ENCODE measurements around the gene TRAF6. TPM values are rescaled to one million over a fixed set of nuclear protein-coding genes. Genes with fewer than 3 reads are reported as not detected.

Gene TRAF6
- total and polyA plus RNA-seq, 10 of the 15 experiments (the other 5 are each of a cell fraction or from before 2014, with no cell fraction given) = 1.4 to 10.9 (median 7.0) TPM

DNA sequence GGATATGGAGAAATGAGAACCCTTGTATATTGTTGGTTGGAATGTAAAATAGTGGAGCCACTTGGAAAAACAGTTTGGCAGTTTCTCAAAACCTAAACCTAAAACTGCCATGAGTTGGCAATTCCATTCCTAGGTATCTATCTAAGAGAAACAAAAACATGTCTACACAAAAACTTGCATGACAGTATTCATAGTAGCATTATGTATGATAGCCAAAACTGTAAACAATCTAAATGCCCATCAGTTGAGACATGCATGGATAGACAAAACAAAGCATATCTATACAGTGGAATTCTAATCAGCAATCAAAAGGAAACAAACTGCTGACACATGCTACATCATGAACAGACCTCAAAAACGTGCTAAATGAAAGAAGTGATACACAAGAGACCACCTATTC lies 34.9 kb downstream of the TRAF6 start:
- Histone ChIP-seq H3K36me3 (ENCODE audit: control insufficient read depth in 2 of 2, insufficient read depth in 2 of 2, low read length in 1 of 2) (no peaks in the 10 kb centered on the region), H3K4me3 (no peak overlapping the region), H2AFZ (ENCODE audit: control insufficient read depth, low read depth, low read length) (no peak overlapping the region), H3K27ac (ENCODE audit: control insufficient read depth, insufficient read depth) (no peak overlapping the region), H3K9me3 (replicated peaks; ENCODE audit: control insufficient read depth, insufficient read depth, low read length) (no peaks in the 10 kb centered on the region), H4K20me1 (ENCODE audit: control insufficient read depth, insufficient read depth) (no peaks in the 10 kb centered on the region), H3K27me3 (replicated peaks in 1 of 2; ENCODE audit: control insufficient read depth in 2 of 2, insufficient read depth in 2 of 2, low read length in 1 of 2) (no peaks in the 10 kb centered on the region), H3K4me2 (ENCODE audit: control insufficient read depth, insufficient read depth) (no peak overlapping the region), H3K9ac (ENCODE audit: control insufficient read depth, insufficient read depth, low read length) (no peak overlapping the region), H3K4me1 (ENCODE audit: control insufficient read depth, insufficient read depth, low read length) (no peaks in the 10 kb centered on the region), H3K79me2 (ENCODE audit: control insufficient read depth, insufficient read depth, low read length) (no peaks in the 10 kb centered on the region)
- no peak for FAIRE-seq
- CTCF ChIA-PET = interaction anchor here (1.2 to 6.4 kb wide), 7 partner anchors 10 to 183 kb away, joined by 4 to 286 read pairs (median 5); partner anchors contain the start of genes COMMD9 and PRR5L
- ATAC-seq = no peak
- TF ChIP-seq, protein P1, sequence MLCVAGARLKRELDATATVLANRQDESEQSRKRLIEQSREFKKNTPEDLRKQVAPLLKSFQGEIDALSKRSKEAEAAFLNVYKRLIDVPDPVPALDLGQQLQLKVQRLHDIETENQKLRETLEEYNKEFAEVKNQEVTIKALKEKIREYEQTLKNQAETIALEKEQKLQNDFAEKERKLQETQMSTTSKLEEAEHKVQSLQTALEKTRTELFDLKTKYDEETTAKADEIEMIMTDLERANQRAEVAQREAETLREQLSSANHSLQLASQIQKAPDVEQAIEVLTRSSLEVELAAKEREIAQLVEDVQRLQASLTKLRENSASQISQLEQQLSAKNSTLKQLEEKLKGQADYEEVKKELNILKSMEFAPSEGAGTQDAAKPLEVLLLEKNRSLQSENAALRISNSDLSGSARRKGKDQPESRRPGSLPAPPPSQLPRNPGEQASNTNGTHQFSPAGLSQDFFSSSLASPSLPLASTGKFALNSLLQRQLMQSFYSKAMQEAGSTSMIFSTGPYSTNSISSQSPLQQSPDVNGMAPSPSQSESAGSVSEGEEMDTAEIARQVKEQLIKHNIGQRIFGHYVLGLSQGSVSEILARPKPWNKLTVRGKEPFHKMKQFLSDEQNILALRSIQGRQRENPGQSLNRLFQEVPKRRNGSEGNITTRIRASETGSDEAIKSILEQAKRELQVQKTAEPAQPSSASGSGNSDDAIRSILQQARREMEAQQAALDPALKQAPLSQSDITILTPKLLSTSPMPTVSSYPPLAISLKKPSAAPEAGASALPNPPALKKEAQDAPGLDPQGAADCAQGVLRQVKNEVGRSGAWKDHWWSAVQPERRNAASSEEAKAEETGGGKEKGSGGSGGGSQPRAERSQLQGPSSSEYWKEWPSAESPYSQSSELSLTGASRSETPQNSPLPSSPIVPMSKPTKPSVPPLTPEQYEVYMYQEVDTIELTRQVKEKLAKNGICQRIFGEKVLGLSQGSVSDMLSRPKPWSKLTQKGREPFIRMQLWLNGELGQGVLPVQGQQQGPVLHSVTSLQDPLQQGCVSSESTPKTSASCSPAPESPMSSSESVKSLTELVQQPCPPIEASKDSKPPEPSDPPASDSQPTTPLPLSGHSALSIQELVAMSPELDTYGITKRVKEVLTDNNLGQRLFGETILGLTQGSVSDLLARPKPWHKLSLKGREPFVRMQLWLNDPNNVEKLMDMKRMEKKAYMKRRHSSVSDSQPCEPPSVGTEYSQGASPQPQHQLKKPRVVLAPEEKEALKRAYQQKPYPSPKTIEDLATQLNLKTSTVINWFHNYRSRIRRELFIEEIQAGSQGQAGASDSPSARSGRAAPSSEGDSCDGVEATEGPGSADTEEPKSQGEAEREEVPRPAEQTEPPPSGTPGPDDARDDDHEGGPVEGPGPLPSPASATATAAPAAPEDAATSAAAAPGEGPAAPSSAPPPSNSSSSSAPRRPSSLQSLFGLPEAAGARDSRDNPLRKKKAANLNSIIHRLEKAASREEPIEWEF (IDR thresholded peaks at IDR 0.05; ENCODE audit: insufficient replicate concordance, low read depth, low read length) = no peak
- TF ChIP-seq EED (IDR thresholded peaks at IDR 0.05; ENCODE audit: low read depth) (no peak), RUNX3 (IDR thresholded peaks at IDR 0.05; ENCODE audit: low read length) (no peak), HDGF (IDR thresholded peaks at IDR 0.05) (no peak), USF2 (IDR thresholded peaks at IDR 0.05; ENCODE audit: borderline replicate concordance, low read depth, low read length) (no peak), YY1 (IDR thresholded peaks at IDR 0.05; ENCODE audit: low read depth, low read length) (no peak), STAT3 (IDR thresholded peaks at IDR 0.05; ENCODE audit: low read depth, low read length) (no peak)
- TF ChIP-seq, protein P2, sequence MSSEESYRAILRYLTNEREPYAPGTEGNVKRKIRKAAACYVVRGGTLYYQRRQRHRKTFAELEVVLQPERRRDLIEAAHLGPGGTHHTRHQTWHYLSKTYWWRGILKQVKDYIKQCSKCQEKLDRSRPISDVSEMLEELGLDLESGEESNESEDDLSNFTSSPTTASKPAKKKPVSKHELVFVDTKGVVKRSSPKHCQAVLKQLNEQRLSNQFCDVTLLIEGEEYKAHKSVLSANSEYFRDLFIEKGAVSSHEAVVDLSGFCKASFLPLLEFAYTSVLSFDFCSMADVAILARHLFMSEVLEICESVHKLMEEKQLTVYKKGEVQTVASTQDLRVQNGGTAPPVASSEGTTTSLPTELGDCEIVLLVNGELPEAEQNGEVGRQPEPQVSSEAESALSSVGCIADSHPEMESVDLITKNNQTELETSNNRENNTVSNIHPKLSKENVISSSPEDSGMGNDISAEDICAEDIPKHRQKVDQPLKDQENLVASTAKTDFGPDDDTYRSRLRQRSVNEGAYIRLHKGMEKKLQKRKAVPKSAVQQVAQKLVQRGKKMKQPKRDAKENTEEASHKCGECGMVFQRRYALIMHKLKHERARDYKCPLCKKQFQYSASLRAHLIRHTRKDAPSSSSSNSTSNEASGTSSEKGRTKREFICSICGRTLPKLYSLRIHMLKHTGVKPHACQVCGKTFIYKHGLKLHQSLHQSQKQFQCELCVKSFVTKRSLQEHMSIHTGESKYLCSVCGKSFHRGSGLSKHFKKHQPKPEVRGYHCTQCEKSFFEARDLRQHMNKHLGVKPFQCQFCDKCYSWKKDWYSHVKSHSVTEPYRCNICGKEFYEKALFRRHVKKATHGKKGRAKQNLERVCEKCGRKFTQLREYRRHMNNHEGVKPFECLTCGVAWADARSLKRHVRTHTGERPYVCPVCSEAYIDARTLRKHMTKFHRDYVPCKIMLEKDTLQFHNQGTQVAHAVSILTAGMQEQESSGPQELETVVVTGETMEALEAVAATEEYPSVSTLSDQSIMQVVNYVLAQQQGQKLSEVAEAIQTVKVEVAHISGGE (CRISPR knock-in tag; IDR thresholded peaks at IDR 0.05) = no peak
- in situ Hi-C loops (cut with MboI) (loop anchor here (10.0 kb wide), 1 partner anchor 170 kb away; no protein-coding TSS in a partner anchor), intact Hi-C loops (cut with micrococcal nuclease; ENCODE audit: unreplicated experiment) (loop anchor here (10.0 kb wide), 1 partner anchor 60 kb away; no protein-coding TSS in a partner anchor)
- POLR2A ChIA-PET = no interaction called here
- 24% methylated on average over 1 of the region's 1 CpG for WGBS (ENCODE audit: insufficient coverage, insufficient replicate concordance, low lambda C conversion rate, missing lambda C conversion rate)
- RAD21 ChIA-PET (ENCODE audit: unreplicated experiment) = interaction anchor here (1.2 to 6.0 kb wide), 2 partner anchors 183 to 184 kb away, joined by 7 to 106 read pairs; partner anchors contain the start of gene COMMD9
- BruUV-seq (replicated peaks) = no TSS peak
- no peak for DNase-seq (ENCODE audit: low read depth, low spot score)
- SMC1A ChIA-PET (ENCODE audit: uncharacterized antibody, unreplicated experiment) = interaction anchor here (6.4 kb wide), 1 partner anchor 182 kb away, joined by 181 read pairs; the partner anchor contains the start of genes COMMD9 and PRR5L
